A549 (cell line): ENCODE measurements around the gene ADCY10. TPM values are rescaled to one million over a fixed set of nuclear protein-coding genes. Genes with fewer than 3 reads are reported as not detected.
A peak's percentile ranks its signal among the peaks of the same experiment; 100 is the strongest.

Source experiments
- ATAC-seq, 2 experiments: fragments of 200-7000 bp in 1 of 2; fragments of >200 bp in 1 of 2; cut with Nextera tagmentation in 1 of 2; cut with Tn5 transposase in 1 of 2; 3 replicates each; pipeline versions ENCODE4 v1.8.0 to v1.9.1; 2018 to 2020; ENCODE audit warnings: mild to moderate bottlenecking in 1 of 2, moderate library complexity in 1 of 2
- CTCF ChIA-PET: fragments of 300-600 bp; sonication (Branson Sonifier 250); formaldehyde crosslinking; extraction: SDS; loops from one replicate; lab custom pipeline; 2021; ENCODE audit warnings: antibody characterized with exemption, inconsistent platforms; lab: Yijun Ruan, JAX
- POLR2A ChIA-PET: fragments of 350-600 bp; formaldehyde crosslinking; extraction: SDS; loops from one replicate; lab custom pipeline; 2021; ENCODE audit warnings: antibody characterized with exemption, inconsistent platforms; lab: Yijun Ruan, JAX
- DNase-seq, 2 experiments: peaks; one replicate each; pipeline versions ENCODE4 v3.0.0 to v3.0.0-alpha.2; 2011 to 2016; ENCODE audit warnings: low read depth in 1 of 2, low spot score in 1 of 2
- FAIRE-seq: peaks from 2 replicates; lab custom pipeline; 2011; peaks lifted over from hg19 to GRCh38; lab: Jason Lieb, UNC
- H3K27ac ChIP-seq, 2 experiments: fragments of >200 bp; sonication (Bioruptor Twin); formaldehyde crosslinking; 3 replicates each; pipeline ENCODE4 v1.5.1; 2016 to 2017
- H3K4me1 ChIP-seq: fragments of >200 bp; sonication (Bioruptor Twin); formaldehyde crosslinking; 3 replicates; pipeline ENCODE4 v1.6.1; 2016
- H3K4me2 ChIP-seq: fragments of >200 bp; sonication (Bioruptor Twin); formaldehyde crosslinking; 3 replicates; pipeline ENCODE4 v1.6.1; 2016
- H3K4me3 ChIP-seq: fragments of >200 bp; sonication (Bioruptor Twin); formaldehyde crosslinking; 3 replicates; pipeline ENCODE4 v1.5.1; 2016
- H3K9me3 ChIP-seq: fragments of >200 bp; sonication (Bioruptor Twin); formaldehyde crosslinking; 3 replicates; pipeline ENCODE4 v1.6.1; 2016
- CBX2 ChIP-seq: fragments of 200-600 bp; sonication (generic); IDR thresholded peaks from 2 replicates; pipeline ENCODE4 v1.6.1; 2016; ENCODE audit warnings: low read depth, mild to moderate bottlenecking, borderline replicate concordance
- CEBPB ChIP-seq, 2 experiments: fragments of >200 bp in 1 of 2; sonication (Bioruptor Twin) in 1 of 2; formaldehyde crosslinking in 1 of 2; IDR thresholded peaks; 2 replicates each; pipeline ENCODE4 v1.6.1; 2012 to 2016
- CHD2 ChIP-seq: fragments of 150-350 bp; IDR thresholded peaks from 2 replicates; pipeline ENCODE4 v1.6.1; 2014; ENCODE audit warnings: low read length; ENCODE audit not compliant: partially characterized antibody
- CHD4 ChIP-seq: fragments of 200-600 bp; sonication (generic); IDR thresholded peaks from 2 replicates; pipeline ENCODE4 v1.6.1; 2016; ENCODE audit warnings: antibody characterized with exemption, mild to moderate bottlenecking, borderline replicate concordance
- EHMT2 ChIP-seq: fragments of 200-600 bp; sonication (generic); IDR thresholded peaks from 2 replicates; pipeline ENCODE4 v1.6.1; 2016; ENCODE audit warnings: antibody characterized with exemption, low read depth, mild to moderate bottlenecking, moderate library complexity
- ESRRA ChIP-seq: fragments of 150-350 bp; IDR thresholded peaks from 2 replicates; pipeline ENCODE4 v1.6.1; 2014; ENCODE audit warnings: mild to moderate bottlenecking, low read length, borderline replicate concordance
- FOSB ChIP-seq: fragments of 250-450 bp; sonication (Bioruptor Pico); IDR thresholded peaks from 2 replicates; pipeline ENCODE4 v1.5.0; 2020; ENCODE audit warnings: mild to moderate bottlenecking, moderate library complexity
- GATA3 ChIP-seq: IDR thresholded peaks from 2 replicates; pipeline ENCODE4 v1.6.1; 2012; ENCODE audit warnings: borderline replicate concordance
- HEYL ChIP-seq: fragments of 250-450 bp; sonication (Bioruptor Pico); IDR thresholded peaks from 2 replicates; pipeline ENCODE4 v1.8.0; 2021; ENCODE audit warnings: mild to moderate bottlenecking, moderate library complexity
- HOXB13 ChIP-seq: fragments of 250-450 bp; sonication (Bioruptor Pico); IDR thresholded peaks from 2 replicates; pipeline ENCODE4 v1.5.0; 2020; ENCODE audit warnings: low read depth, mild to moderate bottlenecking, moderate library complexity
- JUN ChIP-seq, 2 experiments: fragments of >200 bp; sonication (Bioruptor Twin); formaldehyde crosslinking; IDR thresholded peaks; 2 replicates in 1 of 2; 3 replicates in 1 of 2; pipeline ENCODE4 v1.6.1; 2016 to 2017
- MAZ ChIP-seq: fragments of 150-350 bp; IDR thresholded peaks from 2 replicates; pipeline ENCODE4 v1.6.1; 2014; ENCODE audit warnings: antibody characterized with exemption, low read depth, low read length, borderline replicate concordance
- MYC ChIP-seq: IDR thresholded peaks from 2 replicates; pipeline ENCODE4 v1.6.1; 2012; ENCODE audit warnings: mild to moderate bottlenecking, inconsistent platforms, low read length, improper control_type of control experiment, borderline replicate concordance
- NFE2L2 ChIP-seq: fragments of 150-350 bp; conservative IDR thresholded peaks from 2 replicates; pipeline ENCODE4 v1.6.1; 2014; ENCODE audit warnings: low read length
- NR3C1 ChIP-seq: fragments of >200 bp; sonication (Bioruptor Twin); formaldehyde crosslinking; IDR thresholded peaks from 3 replicates; pipeline ENCODE4 v1.6.1; 2017
- RAD21 ChIP-seq, 2 experiments: fragments of >200 bp in 1 of 2; sonication (Bioruptor Twin) in 1 of 2; formaldehyde crosslinking in 1 of 2; IDR thresholded peaks in 1 of 2; conservative IDR thresholded peaks in 1 of 2; 2 replicates in 1 of 2; 3 replicates in 1 of 2; pipeline ENCODE4 v1.6.1; 2012 to 2018; ENCODE audit warnings: inconsistent platforms in 1 of 2
- RFX5 ChIP-seq: fragments of 450-650 bp; IDR thresholded peaks from 2 replicates; pipeline ENCODE4 v1.7.1; 2014; ENCODE audit warnings: antibody characterized with exemption, mild to moderate bottlenecking, moderate library complexity
- RNF2 ChIP-seq: fragments of 200-600 bp; sonication (generic); IDR thresholded peaks from 2 replicates; pipeline ENCODE4 v1.6.1; 2016; ENCODE audit warnings: low read depth, mild to moderate bottlenecking, antibody characterized with exemption, moderate library complexity, borderline replicate concordance
- SMC3 ChIP-seq: fragments of >200 bp; sonication (Bioruptor Twin); formaldehyde crosslinking; IDR thresholded peaks from 3 replicates; pipeline ENCODE4 v1.6.1; 2018; ENCODE audit warnings: inconsistent platforms
- TP53 ChIP-seq: fragments of 250-450 bp; sonication (Bioruptor Pico); IDR thresholded peaks from 2 replicates; pipeline ENCODE4 v1.5.0; 2021; ENCODE audit warnings: mild to moderate bottlenecking, moderate library complexity
- ZNF302 ChIP-seq: fragments of 250-450 bp; sonication (Bioruptor Pico); IDR thresholded peaks from 2 replicates; pipeline ENCODE4 v1.9.0; 2021; ENCODE audit warnings: inconsistent platforms, mild to moderate bottlenecking, moderate library complexity
- ZSCAN20 ChIP-seq: fragments of 250-450 bp; sonication (Bioruptor Pico); IDR thresholded peaks from 2 replicates; pipeline ENCODE4 v1.8.0; 2022; ENCODE audit warnings: mild to moderate bottlenecking, moderate library complexity
- WGBS: methylation state at CpG from one replicate; pipeline ENCODE4 v1.1.6; 2017; ENCODE audit errors: missing lambda C conversion rate; 5-methylcytosine and 5-hydroxymethylcytosine counted together
- polyA plus RNA-seq, 4 experiments: library from polyadenylated mRNA; depleted of rRNA in 3 of 4; stranded (reverse); fragments of >200 nt; fragmentation: RNase III in 1 of 4; extraction: RNeasy Plus Mini Kit Qiagen cat#74134 plus additional on column Dnase treatment in 1 of 4; gene quantifications; 2 replicates in 3 of 4; 3 replicates in 1 of 4; pipeline ENCODE4 v1.2.3, GENCODE V29; 2011 to 2017
- TF ChIP-seq, protein P1 (sequence below): fragments of >200 bp; sonication (Bioruptor Twin); formaldehyde crosslinking; IDR thresholded peaks from 2 replicates; pipeline ENCODE4 v1.6.1; 2016
- TF ChIP-seq, protein P2 (sequence below): fragments of >200 bp; sonication (Bioruptor Twin); formaldehyde crosslinking; IDR thresholded peaks from 3 replicates; pipeline ENCODE4 v1.6.1; 2016
- TF ChIP-seq, protein P3 (sequence below): fragments of 150-350 bp; IDR thresholded peaks from 2 replicates; pipeline ENCODE4 v1.6.1; 2014; ENCODE audit warnings: low read depth, mild to moderate bottlenecking, low read length
- TF ChIP-seq, protein P4 (sequence below): fragments of >200 bp; sonication (Bioruptor Twin); formaldehyde crosslinking; IDR thresholded peaks from 3 replicates; pipeline ENCODE4 v1.5.1; 2016
- TF ChIP-seq, protein P5 (sequence below): fragments of 450-650 bp; IDR thresholded peaks from 2 replicates; pipeline ENCODE4 v1.6.1; 2014; ENCODE audit warnings: antibody characterized with exemption
- TF ChIP-seq, protein P6 (sequence below): fragments of 250-450 bp; sonication (Bioruptor Pico); IDR thresholded peaks from 2 replicates; pipeline ENCODE4 v1.5.0; 2020; ENCODE audit warnings: low read depth, mild to moderate bottlenecking, moderate library complexity

Gene ADCY10
- polyA plus RNA-seq, 2 of the 4 experiments (the other 2 are of a cell fraction) = 0.03 to 0.18 TPM

DNA sequence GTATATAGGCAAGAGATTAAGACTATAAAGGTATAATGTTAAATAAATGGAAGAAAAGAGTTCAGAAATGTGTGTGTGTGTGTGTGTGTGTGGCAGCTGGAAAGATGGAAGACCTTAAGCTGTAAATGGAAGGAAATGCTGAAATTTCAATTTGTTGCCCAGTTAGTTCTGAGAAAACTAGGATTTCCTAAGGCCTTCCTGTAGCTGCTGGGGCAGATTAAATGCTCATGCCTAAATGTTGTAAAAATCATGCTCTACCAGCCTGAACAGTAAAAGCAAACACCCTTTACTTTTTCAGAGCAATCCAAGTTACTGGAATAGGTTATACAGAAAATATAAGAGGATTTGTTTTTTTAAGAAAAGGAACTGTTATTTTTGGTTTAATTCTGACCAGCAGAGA is 8.3 kb downstream of the ADCY10 start:
- no peak overlapping the region for H3K4me2 ChIP-seq
- TF ChIP-seq CHD2 = no peak
- no peak for TF ChIP-seq CBX2
- TF ChIP-seq ZNF302 = no peak
- no peak for TF ChIP-seq HOXB13 (CRISPR knock-in tag)
- no peak for TF ChIP-seq SMC3
- TF ChIP-seq NFE2L2 = no peak
- TF ChIP-seq RAD21 (conservative IDR thresholded peaks at IDR 0.05 in 1 of 2, IDR thresholded peaks at IDR 0.05 in 1 of 2) = no peak
- TF ChIP-seq ZSCAN20 (CRISPR knock-in tag) = no peak
- DNase-seq = no peak
- ChIA-PET CTCF (no interaction called here), POLR2A (no interaction called here)
- H3K27ac ChIP-seq = no peak overlapping the region
- no peak overlapping the region for H3K4me3 ChIP-seq
- peaks cover 9% of the 10 kb centered on the region; the same call in 2 of the 3 replicates for H3K4me1 ChIP-seq
- FAIRE-seq = no peak
- ATAC-seq = no peak
- H3K9me3 ChIP-seq = no peaks in the 10 kb centered on the region

DNA sequence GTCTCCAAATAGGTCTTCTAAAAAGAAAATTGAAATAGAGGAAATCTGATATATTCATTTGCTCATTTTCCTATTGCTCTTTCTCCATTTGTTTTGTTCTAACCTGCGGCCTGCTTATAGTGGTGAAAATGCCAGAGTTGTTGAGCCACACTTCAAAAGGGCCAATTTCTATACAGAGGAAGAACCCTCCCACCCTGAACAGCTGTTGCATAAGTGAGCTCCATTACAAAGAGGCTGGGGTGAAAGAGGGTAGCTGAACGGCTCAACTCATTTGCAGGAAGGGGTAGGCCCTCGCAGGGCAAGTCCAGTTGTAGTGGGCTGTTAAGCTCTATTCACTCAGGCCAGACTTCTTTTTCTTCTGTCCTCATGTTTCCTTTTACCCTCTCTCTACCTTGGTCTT is 8.8 kb downstream of the ADCY10 start:
- no peaks in the 10 kb centered on the region for H3K9me3 ChIP-seq
- no peak overlapping the region for H3K27ac ChIP-seq
- H3K4me3 ChIP-seq = no peak overlapping the region
- DNase-seq (no peak), FAIRE-seq (no peak), ATAC-seq (no peak; a peak in 1 of 6 replicates)
- H3K4me2 ChIP-seq = no peak overlapping the region
- POLR2A ChIA-PET = no interaction called here
- CTCF ChIA-PET = interaction anchor here (1.6 kb wide), 1 partner anchor 10 kb away, joined by 4 read pairs; no protein-coding TSS in a partner anchor
- peaks cover 9% of the 10 kb centered on the region; the same call in 2 of the 3 replicates for H3K4me1 ChIP-seq
- WGBS = 92% methylated on average over 3 of the region's 3 CpGs
- no peak for TF ChIP-seq TP53 (CRISPR knock-in tag)
- TF ChIP-seq, protein P1, sequence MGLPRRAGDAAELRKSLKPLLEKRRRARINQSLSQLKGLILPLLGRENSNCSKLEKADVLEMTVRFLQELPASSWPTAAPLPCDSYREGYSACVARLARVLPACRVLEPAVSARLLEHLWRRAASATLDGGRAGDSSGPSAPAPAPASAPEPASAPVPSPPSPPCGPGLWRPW = no peak
- no peak for TF ChIP-seq RAD21 (conservative IDR thresholded peaks at IDR 0.05 in 1 of 2, IDR thresholded peaks at IDR 0.05 in 1 of 2)
- TF ChIP-seq CHD4 = no peak
- TF ChIP-seq EHMT2 = no peak
- TF ChIP-seq, protein P2, sequence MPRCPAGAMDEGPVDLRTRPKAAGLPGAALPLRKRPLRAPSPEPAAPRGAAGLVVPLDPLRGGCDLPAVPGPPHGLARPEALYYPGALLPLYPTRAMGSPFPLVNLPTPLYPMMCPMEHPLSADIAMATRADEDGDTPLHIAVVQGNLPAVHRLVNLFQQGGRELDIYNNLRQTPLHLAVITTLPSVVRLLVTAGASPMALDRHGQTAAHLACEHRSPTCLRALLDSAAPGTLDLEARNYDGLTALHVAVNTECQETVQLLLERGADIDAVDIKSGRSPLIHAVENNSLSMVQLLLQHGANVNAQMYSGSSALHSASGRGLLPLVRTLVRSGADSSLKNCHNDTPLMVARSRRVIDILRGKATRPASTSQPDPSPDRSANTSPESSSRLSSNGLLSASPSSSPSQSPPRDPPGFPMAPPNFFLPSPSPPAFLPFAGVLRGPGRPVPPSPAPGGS = no peak
- no peak for TF ChIP-seq HOXB13 (CRISPR knock-in tag)
- no peak for TF ChIP-seq ZNF302
- no peak for TF ChIP-seq JUN (IDR thresholded peaks at IDR 0.05)
- TF ChIP-seq ESRRA = no peak
- no peak for TF ChIP-seq MAZ
- TF ChIP-seq GATA3 = no peak
- TF ChIP-seq ZSCAN20 (CRISPR knock-in tag) = no peak

DNA sequence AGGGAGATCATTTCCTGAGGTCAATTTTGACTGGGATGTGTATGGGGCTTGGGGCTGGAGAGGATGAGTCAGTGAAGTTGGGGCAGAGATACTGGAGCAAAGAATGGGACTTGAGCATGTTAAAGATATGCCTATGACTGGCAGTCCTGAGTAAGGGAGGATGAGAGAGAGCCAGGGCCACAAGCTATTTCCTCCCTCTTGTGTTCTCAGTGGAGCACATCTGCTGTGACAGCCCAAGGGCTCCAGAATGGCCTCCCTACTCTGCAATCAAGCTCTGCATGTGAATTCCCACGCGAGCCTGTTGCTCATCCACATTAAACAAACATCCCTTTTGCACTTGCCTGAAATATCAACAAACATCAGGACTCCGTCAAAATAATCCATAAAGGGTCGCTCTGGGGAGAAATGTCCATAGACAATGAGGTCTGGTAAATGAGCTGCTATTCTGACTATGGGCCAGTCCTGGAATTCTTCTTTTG is 9.2 kb downstream of the ADCY10 start:
- peak; percentile 54 to 76; a peak in 4 of 6 replicates for ATAC-seq
- H3K27ac ChIP-seq = no peak overlapping the region
- no peaks in the 10 kb centered on the region for H3K9me3 ChIP-seq
- ChIA-PET CTCF (interaction anchor here (0.7 to 1.6 kb wide), 2 partner anchors 11 to 146 kb away, joined by 3 to 4 read pairs; no protein-coding TSS in a partner anchor), POLR2A (no interaction called here)
- DNase-seq = peak in 1 of 2 experiments; percentile 25
- FAIRE-seq = no peak
- H3K4me2 ChIP-seq = peak overlapping the region; percentile 12; the same call in 1 of the 3 replicates
- no peak overlapping the region for H3K4me3 ChIP-seq
- H3K4me1 ChIP-seq = peaks cover 9% of the 10 kb centered on the region; the same call in 2 of the 3 replicates
- 44% methylated on average over 4 of the region's 4 CpGs for WGBS
- TF ChIP-seq, protein P3, sequence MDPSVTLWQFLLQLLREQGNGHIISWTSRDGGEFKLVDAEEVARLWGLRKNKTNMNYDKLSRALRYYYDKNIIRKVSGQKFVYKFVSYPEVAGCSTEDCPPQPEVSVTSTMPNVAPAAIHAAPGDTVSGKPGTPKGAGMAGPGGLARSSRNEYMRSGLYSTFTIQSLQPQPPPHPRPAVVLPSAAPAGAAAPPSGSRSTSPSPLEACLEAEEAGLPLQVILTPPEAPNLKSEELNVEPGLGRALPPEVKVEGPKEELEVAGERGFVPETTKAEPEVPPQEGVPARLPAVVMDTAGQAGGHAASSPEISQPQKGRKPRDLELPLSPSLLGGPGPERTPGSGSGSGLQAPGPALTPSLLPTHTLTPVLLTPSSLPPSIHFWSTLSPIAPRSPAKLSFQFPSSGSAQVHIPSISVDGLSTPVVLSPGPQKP = no peak
- TF ChIP-seq NR3C1 (no peak), MAZ (no peak), SMC3 (no peak), HEYL (CRISPR knock-in tag) (no peak), CHD2 (no peak), RNF2 (no peak), CEBPB (IDR thresholded peaks at IDR 0.05) (no peak), FOSB (CRISPR knock-in tag) (no peak), MYC (no peak), NFE2L2 (no peak), RFX5 (no peak)
- TF ChIP-seq, protein P4, sequence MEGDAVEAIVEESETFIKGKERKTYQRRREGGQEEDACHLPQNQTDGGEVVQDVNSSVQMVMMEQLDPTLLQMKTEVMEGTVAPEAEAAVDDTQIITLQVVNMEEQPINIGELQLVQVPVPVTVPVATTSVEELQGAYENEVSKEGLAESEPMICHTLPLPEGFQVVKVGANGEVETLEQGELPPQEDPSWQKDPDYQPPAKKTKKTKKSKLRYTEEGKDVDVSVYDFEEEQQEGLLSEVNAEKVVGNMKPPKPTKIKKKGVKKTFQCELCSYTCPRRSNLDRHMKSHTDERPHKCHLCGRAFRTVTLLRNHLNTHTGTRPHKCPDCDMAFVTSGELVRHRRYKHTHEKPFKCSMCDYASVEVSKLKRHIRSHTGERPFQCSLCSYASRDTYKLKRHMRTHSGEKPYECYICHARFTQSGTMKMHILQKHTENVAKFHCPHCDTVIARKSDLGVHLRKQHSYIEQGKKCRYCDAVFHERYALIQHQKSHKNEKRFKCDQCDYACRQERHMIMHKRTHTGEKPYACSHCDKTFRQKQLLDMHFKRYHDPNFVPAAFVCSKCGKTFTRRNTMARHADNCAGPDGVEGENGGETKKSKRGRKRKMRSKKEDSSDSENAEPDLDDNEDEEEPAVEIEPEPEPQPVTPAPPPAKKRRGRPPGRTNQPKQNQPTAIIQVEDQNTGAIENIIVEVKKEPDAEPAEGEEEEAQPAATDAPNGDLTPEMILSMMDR = no peak
- TF ChIP-seq, protein P5, sequence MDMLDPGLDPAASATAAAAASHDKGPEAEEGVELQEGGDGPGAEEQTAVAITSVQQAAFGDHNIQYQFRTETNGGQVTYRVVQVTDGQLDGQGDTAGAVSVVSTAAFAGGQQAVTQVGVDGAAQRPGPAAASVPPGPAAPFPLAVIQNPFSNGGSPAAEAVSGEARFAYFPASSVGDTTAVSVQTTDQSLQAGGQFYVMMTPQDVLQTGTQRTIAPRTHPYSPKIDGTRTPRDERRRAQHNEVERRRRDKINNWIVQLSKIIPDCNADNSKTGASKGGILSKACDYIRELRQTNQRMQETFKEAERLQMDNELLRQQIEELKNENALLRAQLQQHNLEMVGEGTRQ = no peak
- TF ChIP-seq, protein P6, sequence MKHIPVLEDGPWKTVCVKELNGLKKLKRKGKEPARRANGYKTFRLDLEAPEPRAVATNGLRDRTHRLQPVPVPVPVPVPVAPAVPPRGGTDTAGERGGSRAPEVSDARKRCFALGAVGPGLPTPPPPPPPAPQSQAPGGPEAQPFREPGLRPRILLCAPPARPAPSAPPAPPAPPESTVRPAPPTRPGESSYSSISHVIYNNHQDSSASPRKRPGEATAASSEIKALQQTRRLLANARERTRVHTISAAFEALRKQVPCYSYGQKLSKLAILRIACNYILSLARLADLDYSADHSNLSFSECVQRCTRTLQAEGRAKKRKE (CRISPR knock-in tag) = no peak
